Astrocyte of the spinal cord (primary cell): ENCODE results near the gene RNF4.
"Not testable (repeated sequence)": the region's sequence is repeated elsewhere in the genome, so short reads cannot be mapped to it uniquely, and the experiment has no call there.

Experiments used
- DNase-seq: peaks from one replicate; pipeline ENCODE4 v3.0.0; 2011; ENCODE audit warnings: low read depth, low spot score
- H3K4me3 ChIP-seq: 2 replicates; pipeline ENCODE4 v1.5.1; 2011; ENCODE audit warnings: low read depth, mild to moderate bottlenecking, low read length, moderate library complexity
- in situ Hi-C: cut with HindIII; loops from 2 replicates; pipeline ENCODE4 v1.10.0; 2017; ENCODE audit warnings: low sequenced_read_pairs
- TF ChIP-seq, protein P1 (sequence below): IDR thresholded peaks from 2 replicates; pipeline ENCODE4 v1.5.1; 2012; ENCODE audit warnings: low read depth, mild to moderate bottlenecking, low read length, inconsistent platforms

The RNF4 gene

DNA sequence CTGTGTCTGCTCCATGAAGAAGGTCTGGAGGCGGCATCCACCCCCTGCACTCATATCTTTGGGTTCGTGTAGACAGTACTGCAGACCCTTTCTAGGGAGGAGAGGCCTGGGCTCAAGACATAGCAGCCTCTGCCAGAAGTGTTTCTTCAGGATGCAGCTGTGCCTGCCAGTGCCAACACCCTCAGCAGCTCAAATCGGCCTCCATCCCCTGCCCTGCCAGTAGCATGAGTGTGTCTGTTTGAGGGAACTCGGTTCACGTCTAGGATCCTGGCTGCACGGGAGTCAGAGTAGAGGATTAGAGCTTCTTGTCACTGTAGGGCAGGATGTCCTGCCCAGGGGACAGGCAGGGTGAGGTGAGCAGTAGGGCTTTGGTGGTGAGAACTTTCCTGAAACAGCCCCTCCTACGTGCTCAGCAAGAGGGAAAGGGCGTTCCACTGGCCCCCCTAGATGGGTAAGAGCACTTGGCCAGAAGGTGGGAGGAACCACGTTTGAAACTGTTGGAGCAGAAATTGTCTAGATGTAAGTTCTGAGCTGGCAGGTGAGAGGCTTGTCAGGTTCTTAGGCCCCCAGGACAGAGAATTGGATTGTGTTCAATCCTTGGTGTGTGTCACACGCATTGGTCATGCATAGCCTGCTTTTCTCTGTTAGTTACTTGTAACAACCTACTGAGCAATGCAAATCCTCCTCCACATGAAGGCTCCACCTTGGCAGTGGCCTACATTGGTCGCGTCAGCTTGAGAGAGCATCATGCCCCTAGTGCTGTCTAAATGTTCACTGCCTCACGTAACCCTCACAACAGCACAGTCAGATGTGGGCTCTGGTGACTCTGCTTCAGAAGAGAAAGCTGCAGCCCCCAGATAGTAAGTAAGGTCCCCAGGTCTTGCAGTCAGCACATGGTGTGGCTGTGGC is 41.7 kb downstream of the RNF4 start:
- no peak overlapping the region for H3K4me3 ChIP-seq
- DNase-seq = no peak
- in situ Hi-C loops = no loop called here
- TF ChIP-seq, protein P1, sequence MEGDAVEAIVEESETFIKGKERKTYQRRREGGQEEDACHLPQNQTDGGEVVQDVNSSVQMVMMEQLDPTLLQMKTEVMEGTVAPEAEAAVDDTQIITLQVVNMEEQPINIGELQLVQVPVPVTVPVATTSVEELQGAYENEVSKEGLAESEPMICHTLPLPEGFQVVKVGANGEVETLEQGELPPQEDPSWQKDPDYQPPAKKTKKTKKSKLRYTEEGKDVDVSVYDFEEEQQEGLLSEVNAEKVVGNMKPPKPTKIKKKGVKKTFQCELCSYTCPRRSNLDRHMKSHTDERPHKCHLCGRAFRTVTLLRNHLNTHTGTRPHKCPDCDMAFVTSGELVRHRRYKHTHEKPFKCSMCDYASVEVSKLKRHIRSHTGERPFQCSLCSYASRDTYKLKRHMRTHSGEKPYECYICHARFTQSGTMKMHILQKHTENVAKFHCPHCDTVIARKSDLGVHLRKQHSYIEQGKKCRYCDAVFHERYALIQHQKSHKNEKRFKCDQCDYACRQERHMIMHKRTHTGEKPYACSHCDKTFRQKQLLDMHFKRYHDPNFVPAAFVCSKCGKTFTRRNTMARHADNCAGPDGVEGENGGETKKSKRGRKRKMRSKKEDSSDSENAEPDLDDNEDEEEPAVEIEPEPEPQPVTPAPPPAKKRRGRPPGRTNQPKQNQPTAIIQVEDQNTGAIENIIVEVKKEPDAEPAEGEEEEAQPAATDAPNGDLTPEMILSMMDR = no peak

DNA sequence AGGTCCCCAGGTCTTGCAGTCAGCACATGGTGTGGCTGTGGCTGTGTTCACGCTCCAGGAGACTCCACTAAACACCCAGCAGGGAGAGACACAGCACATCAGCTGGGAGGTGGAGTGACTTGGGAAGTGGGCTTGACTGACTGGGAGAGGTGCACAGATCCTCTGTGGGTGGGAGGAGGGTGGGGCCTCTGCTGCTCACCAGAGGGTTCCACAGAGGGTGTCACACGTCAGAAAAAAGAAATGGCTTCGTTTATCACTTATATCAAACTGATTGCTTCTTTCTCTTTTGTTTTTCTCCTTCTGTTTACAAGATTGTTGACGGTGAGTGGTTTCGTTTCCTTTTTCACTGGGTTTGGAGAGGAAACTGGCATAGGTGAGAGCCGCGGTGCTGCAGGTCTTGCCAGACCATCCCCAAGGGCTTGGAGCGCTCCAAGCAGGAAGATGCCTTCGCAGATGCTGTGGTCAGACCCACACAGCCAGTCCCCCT is 42.8 kb downstream of the RNF4 start:
- no peak overlapping the region for H3K4me3 ChIP-seq
- in situ Hi-C loops = no loop called here
- no peak for DNase-seq
- TF ChIP-seq, protein P1 = no peak

DNA sequence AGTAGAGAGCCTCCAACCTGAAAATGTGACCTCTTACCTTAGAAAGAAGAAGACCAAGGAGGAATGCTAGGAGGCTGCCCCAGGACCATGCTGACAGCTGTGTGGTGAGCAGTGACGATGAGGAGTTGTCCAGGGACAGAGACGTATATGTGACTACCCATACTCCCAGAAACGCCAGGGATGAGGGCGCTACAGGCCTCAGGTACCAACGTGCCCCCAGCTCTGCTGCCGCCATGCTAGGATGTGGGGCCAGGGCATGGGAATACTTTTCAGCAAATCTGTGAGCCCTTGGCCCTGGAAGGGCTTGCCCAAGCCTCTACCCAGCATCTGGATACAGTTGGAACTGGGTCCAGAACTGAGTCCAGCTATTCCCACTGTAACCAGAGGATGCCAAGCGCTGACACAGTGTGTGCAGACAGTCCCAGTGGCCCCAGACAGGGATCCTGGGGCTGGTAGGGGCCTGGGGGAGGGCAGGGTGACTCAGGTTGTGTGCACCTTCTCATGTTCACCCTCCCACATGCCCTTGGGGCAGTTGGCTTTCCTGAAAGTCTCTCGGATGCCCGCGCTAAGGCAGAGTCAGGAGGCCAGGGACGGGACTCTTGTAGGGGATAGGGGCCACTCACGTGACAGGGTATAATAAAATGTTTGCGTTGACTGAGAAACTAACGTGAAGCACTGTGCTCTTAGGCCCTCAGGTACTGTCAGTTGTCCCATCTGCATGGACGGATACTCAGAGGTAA is 43.7 kb downstream of the RNF4 start:
- in situ Hi-C loops = no loop called here
- TF ChIP-seq, protein P1 = no peak
- DNase-seq = no peak
- no peak overlapping the region for H3K4me3 ChIP-seq

DNA sequence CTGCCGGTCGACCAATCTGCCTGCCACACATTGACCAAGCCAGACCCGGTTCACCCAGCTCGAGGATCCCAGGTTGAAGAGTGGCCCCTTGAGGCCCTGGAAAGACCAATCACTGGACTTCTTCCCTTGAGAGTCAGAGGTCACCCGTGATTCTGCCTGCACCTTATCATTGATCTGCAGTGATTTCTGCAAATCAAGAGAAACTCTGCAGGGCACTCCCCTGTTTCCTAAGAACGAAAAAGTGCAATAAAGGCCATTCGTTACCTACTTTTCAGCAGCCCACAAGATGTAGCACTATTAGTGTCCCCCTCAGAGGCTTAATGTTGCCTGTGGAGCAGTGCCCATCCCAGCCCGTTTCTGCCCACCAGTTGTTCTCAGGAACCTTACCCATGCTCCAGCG is 45.3 kb downstream of the RNF4 start:
- in situ Hi-C loops, DNase-seq, H3K4me3 ChIP-seq: not testable (repeated sequence)

DNA sequence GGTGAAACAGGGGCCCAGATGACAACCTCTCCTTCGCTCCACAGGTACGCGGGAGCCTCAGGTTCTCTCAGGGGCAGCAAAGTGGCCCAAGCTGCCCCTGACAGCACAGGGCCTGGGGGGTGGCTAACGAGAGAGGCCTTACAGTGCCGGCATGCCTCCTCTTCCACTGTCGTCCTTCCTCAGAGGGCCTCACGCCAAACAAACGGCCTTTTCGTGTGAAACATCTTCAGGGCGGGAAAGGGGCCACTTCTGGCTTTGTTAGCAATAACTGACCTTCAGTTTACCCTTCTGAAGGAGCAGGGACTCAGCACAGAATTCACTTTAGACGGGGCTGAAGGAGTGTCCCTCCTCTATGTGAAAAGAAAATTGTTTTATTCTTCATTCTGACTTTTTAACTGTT is 46.0 kb downstream of the RNF4 start:
- DNase-seq, in situ Hi-C loops: not testable (repeated sequence)

DNA sequence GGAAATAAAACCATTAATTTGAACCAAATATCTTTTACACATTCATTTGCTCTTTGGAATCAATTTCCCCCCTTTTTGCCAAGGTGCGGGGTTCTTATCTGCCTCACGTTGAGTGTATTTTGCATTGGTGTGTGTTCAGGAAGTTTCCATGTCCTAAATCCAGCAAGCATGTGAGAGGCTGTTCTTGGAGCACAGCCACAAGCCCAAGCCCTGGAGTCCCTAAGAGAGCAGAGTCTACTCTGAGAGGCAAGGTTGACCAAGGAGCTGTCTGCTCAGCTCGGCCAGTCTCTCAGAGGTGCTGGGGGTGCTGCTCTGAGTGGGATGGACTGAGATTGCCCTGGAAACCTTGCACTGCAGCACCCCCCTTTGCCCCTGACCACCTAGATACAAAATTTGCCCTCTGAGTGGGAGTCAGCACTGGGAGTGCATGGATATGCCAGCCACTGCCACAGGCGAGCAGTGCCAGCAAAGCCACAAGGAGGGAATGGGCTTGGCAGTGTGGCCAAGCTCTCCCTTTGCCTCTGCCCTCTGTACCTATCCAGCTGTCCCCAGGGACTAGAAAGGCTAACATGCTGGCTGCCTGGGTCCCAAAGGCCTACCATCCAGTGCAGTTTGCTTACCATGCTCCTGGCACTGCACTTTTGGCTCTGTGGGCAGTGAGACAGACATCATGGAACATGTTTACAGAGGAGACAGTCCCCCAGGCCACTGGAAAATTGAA is 47.1 kb downstream of the RNF4 start:
- TF ChIP-seq, protein P1 = no peak
- in situ Hi-C loops = no loop called here
- DNase-seq = no peak
- no peak overlapping the region for H3K4me3 ChIP-seq

More for the DNA sequence above, 46.0 kb downstream of the RNF4 start:
- not testable (repeated sequence) for H3K4me3 ChIP-seq

DNA sequence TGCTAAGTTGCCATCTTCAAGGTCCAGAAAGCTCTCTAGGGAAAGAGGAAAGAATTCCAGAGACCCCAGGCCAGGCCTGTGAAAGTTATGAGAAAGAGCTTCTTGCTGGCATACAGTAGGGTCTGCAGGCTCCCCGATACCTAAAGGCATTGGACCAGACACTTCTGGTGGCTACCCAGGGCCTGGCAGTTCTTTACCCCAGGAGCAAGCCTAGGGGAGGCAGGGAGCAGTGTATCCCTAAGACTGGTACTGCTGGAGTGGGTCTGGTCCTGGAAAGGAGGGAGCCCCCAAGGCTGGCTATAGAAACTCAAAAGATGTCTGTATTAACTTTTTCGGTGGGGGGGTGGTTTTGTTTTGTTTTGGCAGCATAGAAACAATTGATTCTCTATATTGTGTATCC is 47.7 kb downstream of the RNF4 start:
- no peak overlapping the region for H3K4me3 ChIP-seq
- TF ChIP-seq, protein P1 = no peak
- DNase-seq = no peak
- in situ Hi-C loops = no loop called here
